A549 treated with CpdA at 1 μM for 4 hours (cell line): ENCODE results near the gene GRM8. TPM values are rescaled to one million over a fixed set of nuclear protein-coding genes. Genes with fewer than 3 reads are reported as not detected.

Experiments used
- total RNA-seq: library from RNA; stranded (reverse); fragments of 200-300 nt; extraction: Qiagen RNA extraction; gene quantifications from 5 replicates; pipeline ENCODE4 v1.2.3, GENCODE V29; 2022; ENCODE audit warnings: low read depth

The GRM8 gene
- total RNA-seq = 0.11 to 0.15 TPM in 2 of 5 replicates, not detected in the others

DNA sequence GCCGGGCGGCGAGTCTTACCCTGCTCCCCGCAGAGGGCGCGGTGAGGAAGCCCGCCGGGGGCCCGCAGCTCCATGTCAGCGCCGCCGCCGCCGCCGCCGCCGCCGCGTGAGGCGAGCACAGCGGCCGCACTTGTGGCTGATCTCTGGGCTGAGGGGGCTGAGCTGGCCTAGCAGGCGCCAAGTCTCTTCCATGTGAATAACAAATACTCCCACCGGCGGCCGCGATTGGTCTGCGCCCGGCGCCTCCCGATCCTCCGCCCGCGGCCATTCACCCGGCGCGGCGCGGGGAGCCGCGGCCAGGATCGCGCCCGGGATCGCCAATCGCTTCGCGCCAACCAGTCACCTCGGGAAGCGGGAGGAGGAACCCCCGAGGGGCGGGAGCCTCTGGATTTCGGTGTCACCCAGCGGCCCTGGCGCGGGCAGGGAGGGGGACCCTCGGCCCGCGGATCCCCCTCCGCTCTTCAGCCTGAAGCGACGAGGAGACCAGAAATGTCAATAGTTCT is at the start of gene GRM8:
Gene GRM8, minus strand, starts transcription at position 164 of the 503 bp plus-strand sequence.

Other genes with a start within 250 kb of the GRM8 start
- 8.9 to 13.1 TPM (median 10.0 TPM) in 5 replicates for gene ZNF800, start 139.8 kb upstream of the GRM8 start, total RNA-seq